Astrocyte (in vitro differentiated cells and primary cell): ENCODE results near the gene RNLS.

Experiments
- EZH2 ChIP-seq: IDR thresholded peaks from 2 replicates; pipeline ENCODE4 v1.6.1; 2012; ENCODE audit warnings: mild to moderate bottlenecking, low read length, inconsistent platforms; ENCODE audit not compliant: insufficient read depth
- TF ChIP-seq, protein P1 (sequence below): IDR thresholded peaks from 2 replicates; pipeline ENCODE4 v1.5.1; 2011; ENCODE audit warnings: low read depth, mild to moderate bottlenecking, inconsistent platforms, low read length, moderate library complexity; ENCODE audit not compliant: insufficient read depth

DNA sequence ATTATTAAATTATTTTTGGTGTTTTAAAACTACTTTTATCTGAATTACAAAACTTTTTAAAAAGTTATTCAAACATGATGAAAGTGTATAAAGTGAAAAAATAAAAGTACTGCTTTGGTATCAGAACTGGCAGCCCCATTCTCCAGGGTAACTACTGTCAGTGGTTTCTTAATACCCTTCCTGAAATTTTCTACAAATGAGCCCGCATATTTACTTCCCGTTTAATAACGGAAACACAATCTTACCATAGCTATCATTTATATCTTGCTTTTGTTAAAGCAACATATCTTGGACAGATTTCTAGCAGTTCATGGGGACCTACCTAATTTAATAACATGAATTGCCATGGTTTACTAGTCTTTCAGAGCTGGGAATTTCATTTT lies 249.9 kb downstream of the RNLS start:
- TF ChIP-seq, protein P1, sequence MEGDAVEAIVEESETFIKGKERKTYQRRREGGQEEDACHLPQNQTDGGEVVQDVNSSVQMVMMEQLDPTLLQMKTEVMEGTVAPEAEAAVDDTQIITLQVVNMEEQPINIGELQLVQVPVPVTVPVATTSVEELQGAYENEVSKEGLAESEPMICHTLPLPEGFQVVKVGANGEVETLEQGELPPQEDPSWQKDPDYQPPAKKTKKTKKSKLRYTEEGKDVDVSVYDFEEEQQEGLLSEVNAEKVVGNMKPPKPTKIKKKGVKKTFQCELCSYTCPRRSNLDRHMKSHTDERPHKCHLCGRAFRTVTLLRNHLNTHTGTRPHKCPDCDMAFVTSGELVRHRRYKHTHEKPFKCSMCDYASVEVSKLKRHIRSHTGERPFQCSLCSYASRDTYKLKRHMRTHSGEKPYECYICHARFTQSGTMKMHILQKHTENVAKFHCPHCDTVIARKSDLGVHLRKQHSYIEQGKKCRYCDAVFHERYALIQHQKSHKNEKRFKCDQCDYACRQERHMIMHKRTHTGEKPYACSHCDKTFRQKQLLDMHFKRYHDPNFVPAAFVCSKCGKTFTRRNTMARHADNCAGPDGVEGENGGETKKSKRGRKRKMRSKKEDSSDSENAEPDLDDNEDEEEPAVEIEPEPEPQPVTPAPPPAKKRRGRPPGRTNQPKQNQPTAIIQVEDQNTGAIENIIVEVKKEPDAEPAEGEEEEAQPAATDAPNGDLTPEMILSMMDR = no peak
- no peak for TF ChIP-seq EZH2
